GM21381 (cell line): Measurements from ENCODE around the gene INS.
"Not testable (repeated sequence)": the region's sequence is repeated elsewhere in the genome, so short reads cannot be mapped to it uniquely, and the experiment has no call there.

ENCODE experiments used
- ATAC-seq: cut with Tn5 transposase; IDR thresholded peaks from one replicate; pipeline ENCODE4 v1.9.1; 2021; ENCODE audit warnings: mild to moderate bottlenecking, moderate library complexity; ENCODE audit not compliant: unreplicated experiment

INS gene

DNA sequence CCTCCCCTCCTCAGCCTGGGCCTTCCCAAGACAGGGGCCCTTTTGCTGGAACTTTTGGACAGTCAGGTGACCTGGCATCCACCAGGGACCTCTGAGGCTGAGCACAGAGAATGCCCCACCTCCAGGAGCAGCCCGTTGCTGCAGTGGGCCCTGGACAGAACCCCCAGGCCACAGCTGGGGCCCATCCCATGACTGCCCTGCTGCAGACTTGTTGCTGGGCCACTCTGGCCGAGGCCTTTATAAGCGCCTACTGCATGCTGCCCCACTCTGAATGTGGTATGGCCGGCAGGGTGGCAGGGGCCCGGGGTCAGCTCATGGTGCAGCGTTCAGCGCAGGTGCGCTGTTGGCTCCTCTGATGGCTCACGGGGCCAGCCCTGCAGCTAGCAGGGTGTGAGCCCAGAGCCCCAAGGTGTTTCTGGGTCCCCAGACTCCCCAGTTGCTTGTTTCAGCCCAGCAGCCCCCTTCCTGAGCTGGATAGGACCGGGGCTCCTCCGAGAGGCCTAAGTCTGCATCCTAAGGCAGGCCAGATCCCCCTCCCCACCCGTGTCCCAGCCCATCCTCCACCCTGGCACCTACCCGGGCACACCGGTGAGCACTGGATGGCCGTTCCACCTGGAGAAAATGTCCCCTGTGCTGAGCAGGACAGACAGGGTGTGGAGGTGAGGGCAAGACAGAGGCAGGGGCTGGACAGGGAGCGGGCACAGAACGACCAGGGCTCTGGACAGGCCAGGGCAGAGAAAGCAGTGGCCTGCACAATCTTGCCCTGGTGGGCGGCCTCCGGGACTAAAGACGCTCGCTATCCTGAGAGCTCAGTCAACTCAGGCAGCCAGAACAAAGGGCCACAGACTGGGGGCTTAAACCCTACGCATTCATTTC is 38.7 kb upstream of the INS start:
- ATAC-seq: no peak

DNA sequence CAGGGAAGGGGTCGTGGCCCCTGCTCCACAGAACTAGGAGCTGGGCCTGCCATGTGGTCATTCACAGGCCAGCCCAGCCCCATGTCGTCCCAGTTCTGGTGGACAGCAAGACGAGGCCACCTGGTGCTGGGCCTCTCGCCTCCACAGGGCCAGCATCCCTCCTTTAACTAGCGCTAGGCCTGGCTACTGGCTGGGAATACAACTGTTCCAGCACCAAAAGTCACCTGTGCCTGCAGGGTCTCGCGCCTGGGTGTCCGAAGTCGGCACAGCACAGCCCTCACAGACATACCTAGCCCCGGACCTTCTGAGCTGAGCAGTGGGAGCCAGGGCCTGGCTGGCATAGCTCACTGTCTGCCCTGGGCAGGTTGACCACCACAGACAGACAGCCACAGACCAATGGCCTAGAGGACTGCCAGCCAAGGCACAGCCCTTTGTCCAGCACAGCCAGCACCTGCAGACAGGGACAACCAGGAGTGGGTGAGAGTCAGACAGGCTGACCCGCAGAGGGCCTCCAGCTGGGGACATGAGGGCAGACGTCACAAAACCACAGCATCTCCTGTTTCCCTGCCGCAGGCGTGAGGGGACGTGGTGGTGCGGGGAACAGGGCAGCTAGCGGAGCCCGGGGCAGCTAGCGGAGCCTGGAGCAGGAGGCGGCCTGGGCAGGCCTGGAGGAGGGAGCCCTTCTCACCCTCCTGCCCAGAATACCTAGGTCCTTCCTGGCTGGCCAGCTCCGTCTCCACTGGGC is 37.8 kb upstream of the INS start:
- no peak for ATAC-seq

DNA sequence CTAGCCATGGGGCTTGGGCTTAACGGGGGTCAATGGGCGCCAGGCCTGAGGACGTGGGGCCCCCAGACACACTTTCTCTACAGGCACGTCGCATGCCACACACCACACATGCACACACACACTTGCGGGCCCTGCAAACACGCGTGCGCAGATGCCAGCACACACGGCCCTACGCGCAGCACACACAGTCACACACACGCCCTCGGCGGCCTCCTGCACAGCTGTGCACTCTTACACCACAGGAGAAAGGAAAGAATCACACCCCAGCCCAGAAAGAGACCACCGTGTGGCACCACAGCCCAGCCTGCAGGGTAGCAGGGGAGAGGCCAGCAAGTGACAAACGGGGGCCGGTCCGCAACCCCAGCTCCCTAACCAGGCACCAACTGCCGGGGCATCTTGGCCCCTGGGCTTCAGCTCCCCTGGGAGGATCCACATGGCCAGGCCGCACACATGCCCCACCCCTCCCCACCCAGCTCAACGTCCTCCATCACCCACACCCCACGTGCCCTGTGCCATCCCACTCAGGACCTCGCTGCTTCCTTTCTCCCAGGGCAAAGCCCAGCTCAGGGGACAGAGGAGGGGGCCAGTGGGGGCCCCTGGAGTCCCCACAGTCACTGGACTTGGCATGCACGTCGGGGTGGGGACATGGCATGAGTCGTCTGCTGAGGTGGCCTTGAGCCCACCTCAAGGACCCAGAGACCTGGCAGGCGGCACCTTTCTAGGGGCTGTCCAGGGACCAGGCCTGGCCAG is 36.9 kb upstream of the INS start:
- no peak for ATAC-seq

DNA sequence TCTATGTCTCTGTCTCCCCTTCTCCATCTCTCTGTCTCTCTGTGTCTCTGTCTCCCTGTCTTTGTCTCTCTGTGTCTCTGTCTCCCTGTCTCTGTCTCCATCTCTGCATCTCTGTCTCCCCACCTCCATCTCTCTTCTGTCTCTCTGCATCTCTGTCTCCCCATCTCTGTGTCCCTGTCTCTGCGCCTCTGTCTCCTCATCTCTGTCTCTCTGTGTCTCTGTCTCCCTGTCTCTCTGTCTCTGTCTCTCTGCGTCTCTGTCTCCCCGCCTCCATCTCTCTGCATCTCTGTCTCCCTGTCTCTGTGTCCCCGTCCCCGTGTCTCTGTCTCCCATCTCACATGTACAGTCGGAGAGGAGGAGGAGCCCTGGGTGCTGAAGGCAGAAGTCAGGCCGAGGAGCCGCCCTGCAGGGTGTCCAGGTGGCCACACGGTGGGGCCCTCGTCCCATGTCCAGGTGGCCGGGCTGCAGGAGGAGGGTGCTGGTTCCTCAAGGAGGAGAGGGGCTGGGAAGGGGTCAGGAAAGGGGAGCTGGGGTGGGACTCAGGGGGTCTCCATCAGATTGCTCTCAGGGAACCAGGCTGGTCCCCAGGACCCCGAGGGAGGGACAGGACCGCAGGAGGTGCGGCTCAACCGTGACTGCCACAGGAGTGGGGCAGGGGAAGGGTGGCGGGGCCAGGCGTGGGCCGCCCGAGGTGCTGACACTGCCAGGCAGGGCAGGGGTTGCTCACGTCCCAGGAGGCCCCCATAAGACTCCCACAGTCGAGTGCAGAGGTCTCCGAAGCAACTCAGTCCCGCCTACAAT is 36.2 kb upstream of the INS start:
- ATAC-seq: no peak

DNA sequence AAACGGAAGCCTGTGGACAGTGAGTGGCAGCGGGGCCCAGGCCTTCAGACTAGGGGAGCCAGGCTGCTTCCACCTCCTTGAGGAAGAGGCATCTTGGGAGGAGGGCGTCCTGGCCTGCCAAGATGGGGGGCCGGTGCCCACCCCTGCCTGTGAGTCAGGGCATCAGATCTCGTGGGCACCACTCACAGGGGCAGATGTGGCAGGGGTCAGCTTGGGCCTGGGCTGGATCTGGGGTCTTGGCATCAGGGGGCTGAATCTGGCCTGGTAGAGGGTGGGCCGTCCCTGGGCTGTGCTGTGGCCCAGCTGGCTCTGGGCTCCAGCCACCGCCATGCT is 34.7 kb upstream of the INS start:
- no peak for ATAC-seq

DNA sequence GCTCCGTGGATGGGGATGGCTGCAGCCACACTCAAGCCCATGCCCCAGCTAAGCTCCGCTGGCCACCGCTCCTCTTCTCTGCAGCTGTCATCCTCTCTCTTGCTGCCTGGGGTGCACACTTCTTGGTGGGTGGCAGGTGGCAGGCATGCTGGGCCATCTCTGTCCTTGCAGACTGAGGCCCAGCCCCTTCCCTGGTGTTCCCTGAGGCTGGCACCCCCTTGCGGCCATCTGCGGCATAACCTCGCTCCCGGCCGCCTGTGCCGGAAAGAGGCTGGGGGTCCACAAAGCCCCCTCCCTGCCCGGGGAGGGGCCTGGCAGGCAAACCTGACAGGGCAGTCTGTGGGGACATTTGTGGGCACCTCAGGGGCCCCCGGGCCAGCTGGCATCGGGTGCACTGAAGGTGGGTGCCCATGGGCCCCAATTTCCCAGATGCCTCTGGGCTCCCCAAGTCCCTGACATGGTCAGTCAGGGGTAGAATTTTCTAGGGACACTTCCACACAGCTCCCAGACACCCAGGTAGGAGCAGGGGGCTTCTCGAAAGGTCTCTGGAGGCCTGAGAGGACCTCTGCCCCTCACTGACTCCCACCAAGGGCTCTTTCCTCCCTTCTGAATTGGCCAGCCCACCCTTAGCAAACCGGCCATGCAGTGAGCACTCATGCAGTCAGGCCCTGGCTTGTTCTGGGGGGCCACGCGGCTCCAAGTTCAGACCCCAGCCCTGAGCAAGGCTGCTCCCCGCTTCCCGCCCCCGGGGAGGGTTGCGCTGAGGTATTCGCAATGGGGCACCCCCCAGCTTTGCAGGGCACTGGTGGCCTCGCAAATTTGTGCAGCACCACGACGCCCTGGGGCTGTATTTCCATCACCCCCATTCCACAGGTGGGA is 34.1 kb upstream of the INS start:
- ATAC-seq: no peak

DNA sequence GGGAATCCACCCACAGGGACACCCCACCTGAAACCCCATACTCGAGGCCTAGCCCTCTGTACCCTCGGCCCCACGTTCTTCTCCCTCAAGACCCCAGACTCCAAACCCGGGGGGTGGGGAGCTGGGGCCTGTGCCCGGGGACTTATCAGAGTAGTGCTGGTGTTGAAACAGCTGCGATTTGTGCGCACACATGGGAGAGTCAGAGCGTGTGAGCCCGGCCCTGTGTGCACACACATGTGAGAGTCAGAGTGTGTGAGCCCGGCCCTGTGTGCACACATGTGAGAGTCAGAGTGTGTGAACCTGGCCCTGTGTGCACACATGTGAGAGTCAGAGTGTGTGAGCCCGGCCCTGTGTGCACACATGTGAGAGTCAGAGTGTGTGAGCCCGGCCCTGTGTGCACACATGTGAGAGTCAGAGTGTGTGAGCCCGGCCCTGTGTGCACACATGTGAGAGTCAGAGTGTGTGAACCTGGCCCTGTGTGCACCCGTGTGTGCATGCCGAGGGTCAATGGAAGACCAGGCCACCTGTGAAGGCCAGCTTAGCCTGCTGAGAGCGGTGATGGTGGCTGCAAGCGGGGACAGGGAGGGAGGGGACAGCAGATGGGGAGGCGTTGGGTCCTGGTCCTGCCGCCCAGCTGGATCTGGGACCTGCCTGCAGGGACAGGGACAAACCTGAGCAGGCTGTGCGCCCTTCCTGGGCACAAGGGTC is 33.0 kb upstream of the INS start:
- not testable (repeated sequence) for ATAC-seq

DNA sequence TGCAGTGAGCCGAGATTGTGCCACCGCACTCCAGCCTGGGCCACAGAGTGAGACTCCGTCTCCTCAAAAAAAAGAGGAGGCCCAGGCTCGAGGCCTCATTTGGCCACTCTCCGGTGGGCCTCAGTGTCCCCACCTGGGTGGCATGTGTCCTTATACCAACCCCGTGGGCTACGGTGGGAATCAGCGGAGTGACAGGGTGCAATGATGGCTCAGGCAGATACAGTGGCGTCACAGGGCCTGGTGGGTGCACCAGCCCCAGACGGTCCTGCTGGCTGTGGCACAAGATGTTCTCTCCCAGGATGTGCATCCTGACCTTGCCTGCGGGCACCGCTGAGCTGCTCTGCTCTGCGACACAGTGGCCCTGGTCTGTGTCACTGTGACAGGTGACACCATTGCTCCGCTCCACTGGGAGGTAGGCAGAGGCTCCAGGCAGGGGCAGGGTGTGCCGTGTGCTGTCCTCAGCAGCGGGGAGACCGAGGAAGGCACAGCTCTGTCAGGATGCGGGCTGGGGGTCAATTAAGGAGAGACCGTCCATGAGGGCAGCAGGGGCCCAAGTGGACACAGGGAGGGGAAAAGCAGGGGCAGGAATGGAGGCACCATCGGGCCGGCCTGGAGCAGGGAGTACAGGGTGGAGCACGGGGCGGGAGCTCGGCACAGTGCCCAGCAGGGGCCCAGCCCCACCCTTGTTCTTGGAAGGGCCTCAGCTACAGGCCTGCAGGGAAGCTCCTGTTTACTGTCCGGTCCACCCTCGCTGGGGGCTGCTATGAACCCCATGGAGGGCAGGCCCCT is 32.3 kb upstream of the INS start:
- ATAC-seq: no peak

DNA sequence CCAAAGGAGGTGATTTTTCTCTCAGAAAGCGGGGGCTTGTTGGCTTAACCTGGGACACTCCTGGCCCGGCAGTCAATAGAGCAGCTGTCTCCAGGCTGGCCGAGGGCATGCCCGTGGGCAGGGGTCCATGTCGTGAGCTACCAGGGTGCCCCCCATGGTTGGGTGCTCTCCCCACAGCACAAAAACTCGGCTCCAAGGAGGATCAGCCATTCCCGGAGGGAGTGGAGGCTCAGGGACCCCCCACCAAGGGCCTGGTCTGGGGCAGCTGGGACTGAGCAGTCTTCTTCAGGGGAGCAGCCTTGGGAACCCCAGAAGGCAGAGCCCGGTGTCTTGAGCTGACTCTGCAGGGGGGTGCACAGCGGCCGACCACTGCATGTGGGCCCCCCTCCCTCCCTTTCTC is 31.4 kb upstream of the INS start:
- ATAC-seq: no peak

DNA sequence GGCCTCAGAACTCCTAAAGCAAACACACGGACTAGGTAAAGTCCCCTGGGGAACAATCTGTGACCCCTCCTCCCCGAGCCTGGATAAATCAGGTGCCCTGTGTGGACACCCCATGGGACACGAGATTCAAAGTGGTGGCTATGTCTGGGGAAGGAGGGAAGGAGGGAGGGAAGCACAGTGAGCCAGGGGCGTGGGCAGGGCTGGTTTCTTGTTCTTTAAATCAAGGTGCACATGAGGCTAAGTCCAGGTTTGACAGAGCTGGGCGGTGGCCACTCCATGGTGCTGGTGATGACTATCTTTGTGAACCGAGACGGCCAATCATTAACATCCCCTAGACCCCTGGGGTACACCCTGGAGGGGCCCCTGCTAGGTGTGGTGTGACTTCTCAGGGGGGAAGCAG is 30.9 kb upstream of the INS start:
- no peak for ATAC-seq

DNA sequence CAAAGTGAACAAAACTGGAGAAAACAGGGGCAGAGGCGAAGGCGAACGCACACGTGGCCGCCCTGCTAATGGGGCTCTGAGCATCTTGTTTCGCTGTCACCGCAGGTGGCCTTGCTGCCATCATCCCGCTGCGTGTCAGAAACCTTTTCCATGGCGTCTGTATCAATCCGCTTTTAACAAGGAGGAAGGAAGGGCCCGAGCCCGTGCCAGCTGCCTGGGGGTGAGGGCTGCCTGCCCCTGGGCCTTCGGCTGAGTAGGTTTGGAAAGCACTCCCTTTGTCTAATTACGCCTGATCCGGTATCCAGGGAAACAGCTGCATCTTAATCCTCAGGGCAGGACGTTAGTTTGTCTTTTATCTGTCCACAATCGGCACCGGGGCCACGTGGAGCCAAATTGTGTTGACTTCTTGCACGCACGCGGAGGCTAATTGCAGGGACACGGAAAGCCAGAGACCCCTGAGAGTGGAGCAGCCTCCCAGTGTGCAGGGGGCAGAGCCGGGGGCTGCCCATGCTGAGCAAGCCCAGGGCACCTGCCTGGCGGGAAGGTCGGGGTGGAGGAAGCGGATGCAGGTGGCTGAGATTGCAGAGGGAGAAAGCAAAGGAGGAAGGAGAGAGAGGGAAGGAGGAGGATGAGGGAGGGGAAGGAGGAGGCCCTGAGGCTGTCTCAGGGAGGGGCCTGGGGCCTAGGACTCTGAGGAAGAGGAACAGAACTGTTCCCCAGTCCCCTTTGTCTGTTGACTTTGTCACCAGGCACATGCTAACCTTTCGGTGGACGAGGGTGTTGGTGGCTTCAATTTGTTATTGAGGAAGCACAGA is 29.9 kb upstream of the INS start:
- ATAC-seq: no peak

DNA sequence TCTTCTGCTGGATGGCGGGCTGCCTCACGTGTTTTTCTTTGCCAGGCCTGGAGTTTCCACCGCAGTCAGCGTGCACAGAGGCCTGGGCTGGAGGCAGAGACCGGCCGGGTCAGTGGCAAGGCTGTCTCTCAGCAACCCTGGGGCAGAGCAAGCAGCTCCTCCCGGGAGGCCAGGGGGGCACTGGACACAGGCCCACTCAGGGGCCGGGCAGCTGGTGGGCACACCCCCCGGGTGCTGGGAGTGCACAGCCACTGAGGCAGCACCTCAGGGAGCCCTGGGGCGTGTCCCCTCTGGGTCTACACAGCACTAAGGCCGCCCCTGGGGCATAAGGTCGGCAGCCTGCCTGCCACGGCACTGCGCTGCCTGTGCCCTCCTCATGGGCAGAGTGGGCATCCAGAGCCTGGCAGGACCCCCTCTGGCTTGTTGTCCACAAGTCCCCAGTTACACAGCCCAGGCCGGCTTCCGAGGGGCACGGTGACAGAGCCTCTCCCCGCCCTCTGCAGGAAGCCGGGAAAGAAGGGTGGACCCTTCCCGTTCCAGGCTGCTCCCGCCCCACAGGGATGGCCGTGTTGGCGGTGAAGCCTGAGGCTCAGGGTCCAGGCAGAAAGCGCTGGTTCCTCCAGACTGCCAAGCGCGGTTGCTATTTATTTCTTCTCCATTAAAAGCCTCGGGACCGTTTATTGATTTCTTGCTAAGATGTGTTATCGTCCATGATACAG is 29.1 kb upstream of the INS start:
- ATAC-seq: no peak

DNA sequence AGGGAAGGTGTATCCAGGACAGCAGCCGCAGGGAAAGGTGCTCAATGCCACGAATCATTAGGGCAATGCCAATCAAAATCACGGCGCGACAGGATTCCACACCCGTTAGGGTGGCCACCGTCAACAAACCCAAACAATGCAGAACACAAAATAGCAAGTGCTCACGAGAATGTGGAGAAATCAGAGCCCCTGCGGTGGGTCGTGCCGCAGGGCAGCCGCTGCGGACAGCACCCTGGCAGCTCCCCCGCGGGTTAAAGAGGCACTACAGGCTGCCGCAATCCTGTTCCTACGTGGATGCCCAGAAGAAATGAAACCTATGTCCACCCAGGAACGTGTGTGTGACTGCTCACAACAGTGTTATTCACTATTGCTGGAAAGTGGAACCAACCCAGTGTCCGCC is 27.7 kb upstream of the INS start:
- ATAC-seq: no peak

DNA sequence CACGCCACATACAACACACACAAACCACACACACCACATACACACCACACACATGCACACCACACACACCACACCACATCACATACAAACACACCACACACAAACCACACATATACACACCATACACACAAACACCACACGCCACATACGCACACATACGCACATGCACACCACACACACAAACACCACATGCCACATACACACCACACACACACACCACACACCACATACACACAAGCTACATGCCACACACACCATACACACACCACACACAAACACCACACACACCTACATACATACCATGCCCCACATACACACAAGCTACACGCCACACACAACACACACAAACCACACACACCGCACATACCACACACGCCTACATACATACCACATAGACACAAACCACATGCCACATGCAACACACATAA is 26.3 kb upstream of the INS start:
- no peak for ATAC-seq

DNA sequence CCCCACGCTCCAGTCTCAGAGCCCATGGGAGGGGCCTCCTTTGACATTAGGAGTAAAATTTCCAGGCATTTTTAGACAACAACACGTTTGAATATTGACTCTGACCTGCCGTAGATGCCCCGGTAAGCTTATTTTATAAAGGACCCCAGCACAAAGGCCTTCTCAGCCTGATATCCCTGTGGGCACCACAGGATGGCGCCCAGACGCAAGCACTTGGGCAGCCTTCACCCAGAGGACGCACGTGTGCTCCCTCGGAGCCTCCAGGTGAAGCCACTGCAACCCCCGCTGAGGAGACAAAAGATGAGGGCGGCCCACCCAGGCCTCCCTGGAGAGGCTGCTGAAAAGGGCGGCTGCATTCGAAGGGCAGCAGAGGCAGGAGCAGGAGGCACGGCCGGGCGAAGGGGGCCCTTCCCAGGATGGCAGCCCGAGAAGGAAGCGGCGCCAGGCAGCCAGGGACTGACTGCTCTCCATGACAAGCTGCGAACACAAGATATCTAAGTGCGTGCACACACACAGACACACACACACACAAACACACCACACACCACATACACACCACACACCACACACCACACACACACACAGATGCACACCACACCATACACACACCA is 25.8 kb upstream of the INS start:
- ATAC-seq: no peak

DNA sequence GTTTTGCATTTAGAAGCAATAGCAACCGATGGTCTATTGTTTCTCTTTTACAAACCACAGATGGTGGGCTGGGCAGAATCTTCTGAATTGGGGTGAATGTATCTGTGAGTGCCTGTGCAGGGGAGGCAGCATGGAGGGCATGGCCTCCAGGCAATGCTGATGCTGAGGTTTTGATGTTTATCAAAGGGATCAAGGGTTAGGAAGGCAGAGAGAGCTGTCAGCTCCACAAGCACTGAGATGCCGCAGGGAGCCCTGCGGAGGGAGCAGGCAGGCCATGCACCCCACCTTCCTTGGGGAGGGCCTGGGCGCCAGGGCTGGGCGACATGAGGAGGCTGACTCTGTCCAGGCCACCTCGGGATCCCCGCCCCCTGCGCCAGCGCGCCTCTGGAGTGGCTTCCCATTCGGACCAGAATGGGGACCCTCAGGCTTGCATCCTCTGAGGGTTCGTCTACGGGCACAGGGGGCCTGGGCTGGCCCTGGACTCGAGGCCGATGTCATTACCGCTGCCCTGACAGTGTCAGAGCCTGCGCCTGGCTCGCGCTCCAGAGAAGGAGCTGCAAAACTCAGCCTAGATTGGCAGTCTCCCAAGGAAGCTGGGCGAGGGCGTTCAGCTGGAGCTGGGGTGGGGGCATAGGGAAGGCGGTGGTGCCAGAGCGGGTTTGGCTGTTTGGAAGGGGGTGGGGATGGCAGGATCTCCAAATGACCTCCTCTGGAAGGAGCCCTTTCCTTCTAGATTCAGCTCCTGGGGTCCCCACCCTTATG is 24.5 kb upstream of the INS start:
- no peak for ATAC-seq
